Superior temporal gyrus (tissue), 1 donor: Measurements from ENCODE around the gene ROBO1.

ENCODE experiments used
- DNase-seq: peaks from one replicate; pipeline ENCODE4 v3.0.0-alpha.2; 2016; ENCODE audit errors: extremely low spot score

The ROBO1 gene

DNA sequence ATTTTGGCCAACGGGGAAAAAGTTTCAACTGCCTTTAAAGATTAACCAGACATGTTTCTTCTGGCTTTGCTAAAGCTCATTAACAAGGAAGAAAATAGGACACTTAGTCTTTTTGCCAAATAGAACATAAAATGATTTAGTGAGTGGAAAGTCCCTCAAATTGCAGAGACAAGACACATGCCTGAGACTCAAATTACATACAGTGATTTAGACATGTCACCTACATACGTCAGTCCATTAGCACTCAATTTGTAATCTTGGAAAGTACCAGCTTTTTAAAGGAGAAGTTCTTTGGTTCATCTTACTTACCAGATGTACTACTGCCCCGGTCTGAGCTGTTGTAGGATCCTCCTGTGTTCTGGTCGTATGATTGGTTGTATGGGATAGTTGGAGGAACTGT is 1134.2 kb downstream of the ROBO1 start:
- DNase-seq: no peak

- no peak for DNase-seq
Measured at GRCh38 chr3:78632925-78633553, 1134.8 kb downstream of the ROBO1 start.

GRCh38 chr3:78629544-78629943 is 1138.3 kb downstream of the ROBO1 start:
- no peak for DNase-seq

- DNase-seq: no peak
Measured at GRCh38 chr3:78621061-78621716, 1146.6 kb downstream of the ROBO1 start.

- DNase-seq: no peak
Measured at GRCh38 chr3:78614486-78614885, 1153.3 kb downstream of the ROBO1 start.

GRCh38 chr3:78613421-78613879 is 1154.3 kb downstream of the ROBO1 start:
- no peak for DNase-seq

GRCh38 chr3:78611278-78611677 is 1156.5 kb downstream of the ROBO1 start:
- no peak for DNase-seq

- peak; percentile 53 for DNase-seq
Measured at GRCh38 chr3:78610462-78611125, 1157.2 kb downstream of the ROBO1 start.

DNA sequence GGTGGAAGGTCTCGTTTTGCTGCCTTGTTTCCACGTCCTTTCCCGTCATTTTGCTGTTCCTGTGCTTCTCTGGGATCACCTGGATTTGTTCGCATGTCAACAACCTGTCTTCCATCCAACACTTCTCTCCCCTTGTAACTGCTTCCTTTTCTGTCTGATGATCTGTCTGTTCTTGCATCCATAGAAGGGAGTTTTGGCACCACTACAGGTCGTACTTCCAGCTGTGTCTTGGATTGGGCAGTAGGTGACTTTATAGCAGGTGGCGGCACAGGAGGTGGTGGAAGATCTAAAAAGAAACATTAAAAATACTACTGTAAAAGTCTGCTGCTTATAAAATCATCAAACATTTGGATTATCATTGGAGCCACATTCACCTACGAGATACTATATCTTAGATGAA is 1161.0 kb downstream of the ROBO1 start:
- no peak for DNase-seq

DNA sequence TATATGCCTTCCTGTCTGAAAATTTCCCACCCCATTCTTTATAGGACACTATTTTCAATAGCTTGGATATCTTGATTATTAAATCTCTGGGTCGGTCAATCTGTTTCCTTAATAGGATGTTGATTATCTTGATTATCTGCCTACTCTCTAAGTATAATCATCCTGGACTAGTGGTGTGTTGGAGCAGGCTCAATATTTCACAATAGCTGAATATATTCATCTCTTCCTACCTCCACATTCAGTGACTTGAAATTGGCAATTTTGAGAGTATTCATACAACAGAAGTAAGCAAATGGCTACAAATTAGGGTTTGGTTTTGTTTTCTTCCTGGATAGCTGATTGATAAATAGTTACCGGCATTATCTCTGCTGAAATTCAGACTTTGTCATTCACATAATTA is 1162.6 kb downstream of the ROBO1 start:
- no peak for DNase-seq

DNA sequence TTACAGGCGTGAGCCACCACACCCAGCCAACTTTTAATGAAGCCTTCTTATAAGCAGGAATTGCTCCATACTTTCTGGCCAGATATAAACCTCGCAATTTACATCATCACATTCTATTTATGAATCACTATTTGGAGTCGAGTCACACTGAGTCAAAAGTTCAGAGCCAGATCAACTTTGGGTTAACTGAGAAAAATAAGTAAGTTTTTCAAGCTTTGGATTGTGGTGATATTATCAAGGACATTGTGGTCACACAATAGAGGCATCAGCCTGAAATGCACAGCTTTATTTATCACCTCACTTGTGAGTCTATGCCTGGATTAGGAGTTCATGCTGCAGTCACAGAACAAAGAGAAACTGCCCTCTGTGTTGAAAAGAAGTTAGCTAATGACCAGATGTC is 1163.5 kb downstream of the ROBO1 start:
- no peak for DNase-seq

DNA sequence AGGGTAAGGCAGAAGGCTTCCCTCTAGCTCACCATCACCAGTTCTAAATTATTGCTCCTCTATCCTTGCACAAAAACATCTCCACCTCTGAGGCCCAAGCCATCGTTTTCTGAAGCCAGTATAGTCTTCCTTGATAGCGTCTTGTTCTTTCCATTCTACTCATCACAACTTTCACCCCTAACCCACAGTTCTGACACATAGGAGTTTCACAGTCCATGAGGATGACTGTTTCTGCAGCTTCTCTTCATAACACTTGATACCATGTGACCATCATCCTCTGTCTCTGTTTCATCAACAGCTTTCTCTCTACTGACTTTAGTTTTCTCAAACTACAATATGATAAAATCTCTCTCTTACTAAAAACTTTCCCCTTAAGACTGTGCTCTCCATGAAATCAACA is 1166.5 kb downstream of the ROBO1 start:
- no peak for DNase-seq

- no peak for DNase-seq
Measured at GRCh38 chr3:78589778-78590177, 1178.0 kb downstream of the ROBO1 start.

- DNase-seq: no peak
Measured at GRCh38 chr3:78588906-78589621, 1178.7 kb downstream of the ROBO1 start.

DNA sequence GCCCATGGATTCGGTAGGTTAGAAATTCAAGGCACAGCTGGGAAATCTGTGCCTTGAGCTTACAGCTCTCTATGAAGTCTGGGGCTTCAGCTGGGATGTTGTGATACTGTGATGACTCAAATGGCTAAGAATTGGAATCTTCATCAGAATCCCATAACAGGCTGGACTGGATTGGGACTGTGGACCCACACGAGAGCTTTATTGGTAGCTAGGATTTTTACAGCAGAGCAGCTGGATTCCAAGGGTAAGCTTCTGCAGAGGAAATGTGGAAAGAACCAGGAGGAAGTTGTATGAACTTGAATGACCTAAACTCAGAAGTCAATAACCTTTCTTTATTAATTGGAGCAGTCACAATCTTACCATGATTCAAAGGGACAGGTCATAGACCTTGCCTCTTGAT is 1187.1 kb downstream of the ROBO1 start:
- no peak for DNase-seq

DNA sequence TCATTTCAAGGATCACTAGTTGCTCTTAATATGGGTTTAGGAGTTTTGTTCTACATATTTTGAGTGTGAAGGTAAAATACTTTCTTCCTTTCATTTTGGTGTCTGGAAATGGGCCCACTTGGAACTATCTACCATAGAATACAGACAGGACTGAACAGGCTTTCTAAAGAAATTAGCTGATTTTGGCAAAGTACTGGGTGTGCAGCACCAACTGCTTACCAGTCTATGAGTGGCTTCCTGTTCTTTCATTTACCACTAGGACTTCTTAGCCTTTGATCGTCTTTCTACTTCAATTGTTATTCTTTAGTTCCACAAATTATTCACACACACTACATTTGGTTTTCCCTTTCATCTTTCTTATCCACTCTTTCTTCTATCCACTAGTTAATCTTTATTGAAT is 1196.3 kb downstream of the ROBO1 start:
- DNase-seq: no peak

- no peak for DNase-seq
Measured at GRCh38 chr3:78570496-78570895, 1197.3 kb downstream of the ROBO1 start.

- no peak for DNase-seq
Measured at GRCh38 chr3:78569804-78570203, 1198.0 kb downstream of the ROBO1 start.

- no peak for DNase-seq
Measured at GRCh38 chr3:78565712-78566111, 1202.1 kb downstream of the ROBO1 start.

DNA sequence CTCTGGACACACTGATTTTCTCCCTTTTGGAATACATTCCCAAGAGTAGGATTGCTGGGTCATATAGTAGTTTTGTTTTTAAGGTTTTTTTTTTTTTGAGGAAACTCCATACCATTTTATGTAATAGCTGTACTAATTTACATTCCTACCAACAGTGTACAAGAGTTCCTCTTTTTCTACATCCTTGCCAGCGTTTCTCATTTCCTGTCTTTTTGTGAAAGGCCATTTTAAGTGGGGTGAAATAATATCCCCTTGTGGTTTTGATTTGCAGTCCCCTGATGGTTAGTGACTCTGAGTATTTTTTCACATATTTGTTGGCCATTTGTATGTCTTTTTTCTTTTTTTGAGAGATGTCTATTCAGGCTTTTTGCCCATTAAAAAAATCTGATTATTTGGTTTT is 1205.5 kb downstream of the ROBO1 start:
- DNase-seq: no peak
